Measurements from ENCODE around the gene AGBL1.
"Not testable (repeated sequence)": the region's sequence is repeated elsewhere in the genome, so short reads cannot be mapped to it uniquely, and the experiment has no call there.

Gene AGBL1

DNA sequence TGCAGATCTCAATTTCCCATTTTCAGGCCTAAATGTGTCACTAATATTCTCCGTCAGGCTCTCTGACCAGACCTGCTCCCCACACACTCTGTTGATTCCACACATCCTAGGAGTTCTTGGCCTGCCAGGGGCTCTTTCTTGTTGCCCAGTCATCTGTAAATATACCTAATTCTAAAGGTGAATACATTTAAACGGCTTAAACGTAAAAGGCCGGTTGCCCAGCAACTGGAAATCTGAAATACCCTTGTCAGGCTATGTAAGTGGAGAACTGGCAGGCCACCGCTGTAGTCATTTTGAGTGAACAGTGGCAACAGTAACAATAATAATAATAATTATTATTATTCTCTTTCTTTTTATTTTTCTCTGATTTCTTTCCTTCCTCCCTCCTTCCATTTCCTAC lies 302.7 kb downstream of the AGBL1 start:
- in situ Hi-C loops (cut with MboI; ENCODE audit: low sequenced_read_pairs), result no loop called here

DNA sequence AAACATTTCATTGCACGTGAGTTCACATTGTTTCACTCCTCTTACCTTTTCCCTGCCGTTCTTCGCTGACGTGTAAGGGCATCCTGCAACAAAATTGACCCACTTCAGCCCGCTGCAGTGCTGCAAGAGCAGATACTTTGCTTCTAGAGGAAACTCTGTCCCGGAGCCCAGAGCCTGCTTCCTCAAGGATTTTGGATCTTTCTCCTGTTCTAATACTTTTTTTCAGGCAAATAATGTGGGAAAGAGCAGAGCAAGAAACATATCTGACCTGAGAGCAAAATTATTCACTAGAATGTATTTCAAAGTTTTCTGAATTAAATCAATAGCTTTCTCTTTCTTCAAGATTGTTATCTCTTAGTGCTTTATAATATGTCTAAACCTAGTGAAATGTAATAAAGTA lies 303.9 kb downstream of the AGBL1 start:
- in situ Hi-C loops (cut with MboI; ENCODE audit: low sequenced_read_pairs), result no loop called here

DNA sequence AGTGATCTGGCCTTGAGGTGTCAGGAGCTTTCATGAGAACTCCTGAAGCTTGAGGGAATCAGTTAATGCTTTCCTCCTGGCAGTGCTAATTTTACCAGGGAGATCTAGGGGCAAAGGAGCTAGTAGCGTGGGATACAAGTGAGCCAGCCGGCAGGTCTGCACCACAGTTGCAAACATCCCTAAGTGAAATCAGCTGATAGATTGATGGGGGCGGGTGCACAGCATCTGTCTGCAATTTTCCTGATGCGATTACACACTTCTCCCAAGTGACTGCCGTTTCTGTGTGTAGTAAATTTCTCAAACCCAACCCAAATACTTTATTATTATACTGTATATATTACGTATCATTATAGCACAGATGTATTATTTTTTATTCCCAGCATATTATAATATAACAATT lies 304.5 kb downstream of the AGBL1 start:
- in situ Hi-C loops (cut with MboI; ENCODE audit: low sequenced_read_pairs), result no loop called here

DNA sequence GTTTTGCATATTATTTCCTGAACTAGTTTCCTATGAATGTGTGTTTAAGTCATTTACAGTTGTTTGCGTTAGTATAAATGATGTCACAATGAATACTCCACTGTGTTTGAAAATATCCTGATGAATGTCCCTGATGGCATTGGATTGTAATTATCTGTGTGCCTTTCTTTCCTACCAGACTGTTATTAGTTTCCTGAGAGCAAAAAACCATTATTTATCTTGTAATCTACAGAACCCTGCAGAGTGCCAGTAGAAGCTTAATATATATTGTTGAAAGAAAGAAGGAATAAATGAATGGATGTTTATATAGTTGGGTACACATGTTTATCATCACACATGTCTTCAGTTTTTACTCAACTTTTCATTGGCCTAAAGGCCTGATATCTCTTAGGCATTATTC lies 312.6 kb downstream of the AGBL1 start:
- in situ Hi-C loops (cut with MboI; ENCODE audit: low sequenced_read_pairs), result no loop called here

DNA sequence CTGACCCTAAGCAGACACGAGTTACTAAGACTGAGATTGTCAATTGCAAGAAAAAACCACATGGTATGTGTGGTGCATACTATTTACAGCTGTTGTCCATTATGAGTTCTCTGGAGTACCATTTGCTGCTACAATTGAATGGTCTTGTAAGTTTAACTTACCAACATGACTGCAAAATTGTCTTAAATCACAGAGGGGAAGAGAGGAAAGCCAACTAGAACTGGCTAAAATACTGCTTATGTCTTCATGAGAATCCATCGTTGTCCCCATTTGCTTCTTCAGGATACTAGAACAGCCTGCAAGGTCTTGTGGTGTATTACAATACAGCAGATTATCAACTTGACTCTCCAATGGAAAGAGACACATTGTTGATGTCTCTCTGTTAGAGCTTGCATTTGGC lies 313.2 kb downstream of the AGBL1 start:
- in situ Hi-C loops (cut with MboI; ENCODE audit: low sequenced_read_pairs), result no loop called here

DNA sequence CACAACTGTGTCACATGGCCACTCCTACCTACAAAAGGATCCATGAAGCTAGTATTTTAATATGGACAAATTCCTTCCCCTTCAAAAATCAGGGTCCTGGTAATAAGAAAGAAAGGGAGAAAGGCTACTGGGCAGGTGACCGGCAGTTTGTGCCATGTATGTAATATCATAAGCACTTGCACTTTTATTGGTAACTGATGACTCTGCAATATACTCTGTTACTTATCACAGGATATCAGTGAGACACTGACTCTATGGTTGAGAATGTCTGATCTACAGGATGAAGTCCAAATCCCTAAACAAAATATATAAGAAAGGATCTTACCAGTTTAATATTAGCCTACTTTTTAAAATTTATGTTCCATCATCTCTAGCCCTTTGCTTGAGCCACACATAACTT lies 315.2 kb downstream of the AGBL1 start:
- in situ Hi-C loops (cut with MboI; ENCODE audit: low sequenced_read_pairs), result no loop called here

DNA sequence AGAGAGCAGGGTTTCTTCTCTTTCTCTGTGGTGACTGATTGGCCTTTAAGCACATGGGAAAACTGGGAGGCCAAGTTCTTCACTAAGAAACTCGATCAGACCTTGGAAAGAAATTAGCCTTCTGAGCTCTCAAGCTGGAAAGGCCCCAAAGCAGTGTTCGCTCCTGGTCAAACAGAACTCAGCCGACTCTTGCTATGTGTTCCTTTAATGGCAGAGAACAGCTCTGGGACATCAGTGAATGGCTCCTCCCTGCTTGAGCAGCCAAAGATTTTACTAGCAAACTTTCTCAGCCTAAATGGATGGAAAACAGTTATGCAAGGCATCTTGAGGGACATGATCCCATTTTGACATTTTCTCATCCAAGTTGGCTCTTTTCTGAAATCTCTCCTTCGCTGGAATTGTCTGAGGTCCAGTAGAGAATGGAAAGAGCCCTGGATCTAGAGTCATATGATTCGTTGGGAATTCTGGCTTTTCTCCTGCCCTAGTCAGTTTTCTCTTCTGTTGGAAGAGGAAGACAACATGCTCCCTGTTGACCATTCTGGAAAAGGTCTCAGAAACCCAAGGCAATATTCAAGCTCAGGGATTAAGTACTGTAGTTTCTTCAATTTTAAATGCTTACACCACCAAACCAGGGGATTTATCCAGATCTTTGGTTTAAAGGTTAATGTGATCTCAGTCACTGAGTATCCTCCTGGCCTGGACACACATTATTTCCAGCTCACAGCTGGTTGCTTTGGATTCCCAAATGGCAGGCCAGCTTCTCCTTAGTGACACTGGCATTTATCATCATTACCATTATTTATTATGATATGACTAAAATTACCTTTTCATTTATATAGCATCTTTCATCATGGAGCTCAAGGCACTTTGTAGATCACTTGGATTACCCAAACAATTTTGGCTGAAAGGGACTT lies 319.6 kb downstream of the AGBL1 start:
- in situ Hi-C loops (cut with MboI; ENCODE audit: low sequenced_read_pairs), result no loop called here

DNA sequence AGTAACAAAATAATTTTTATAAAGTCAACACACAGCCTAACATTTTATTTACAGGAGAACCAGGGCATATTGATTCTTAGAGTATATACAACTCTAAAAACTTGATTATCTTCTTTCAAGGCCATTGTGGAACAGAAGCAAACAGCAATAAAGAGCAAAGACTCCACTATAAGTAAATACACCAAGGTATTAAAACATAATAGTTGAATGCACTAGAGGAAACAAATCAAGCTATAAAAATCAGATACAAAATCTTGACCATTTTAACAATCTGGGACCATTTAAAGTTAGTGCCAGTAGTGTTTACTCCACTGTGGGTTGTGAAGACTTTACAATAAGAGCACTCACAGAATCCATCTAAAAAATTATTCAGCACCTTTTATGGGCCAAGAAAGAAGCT lies 323.6 kb downstream of the AGBL1 start:
- in situ Hi-C loops (cut with MboI; ENCODE audit: low sequenced_read_pairs), result no loop called here

DNA sequence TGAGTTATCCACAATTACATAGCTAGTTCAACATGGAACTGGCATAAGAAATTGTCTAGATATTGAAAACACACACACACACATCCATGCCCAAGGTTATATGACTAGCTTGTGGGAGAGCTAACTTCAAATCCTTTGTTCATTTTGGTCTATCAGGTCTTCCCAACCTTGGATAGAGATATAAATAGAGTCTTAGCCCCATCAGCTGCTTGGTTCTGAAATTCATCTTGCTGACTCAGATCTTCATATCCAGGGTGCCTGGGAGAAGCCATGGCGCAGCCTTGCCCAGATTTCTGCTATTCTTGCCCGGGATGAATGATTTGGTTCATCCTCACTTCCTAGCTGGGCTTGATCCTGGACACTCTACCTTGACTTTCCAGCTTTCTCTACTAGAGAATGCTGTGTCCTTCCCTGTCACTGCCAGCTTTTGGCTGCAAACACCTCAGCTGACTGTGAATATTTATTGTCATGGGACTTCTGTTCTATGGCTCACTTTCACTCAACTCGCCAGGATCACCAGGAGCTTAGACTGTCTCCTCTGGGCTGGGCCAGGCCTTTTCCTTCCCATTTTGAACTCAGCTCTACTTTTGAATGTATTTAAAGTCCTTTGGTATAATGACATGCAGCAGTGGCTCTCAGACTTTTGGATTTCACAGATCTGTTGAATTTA lies 324.4 kb downstream of the AGBL1 start:
- in situ Hi-C loops (cut with MboI; ENCODE audit: low sequenced_read_pairs), result no loop called here

DNA sequence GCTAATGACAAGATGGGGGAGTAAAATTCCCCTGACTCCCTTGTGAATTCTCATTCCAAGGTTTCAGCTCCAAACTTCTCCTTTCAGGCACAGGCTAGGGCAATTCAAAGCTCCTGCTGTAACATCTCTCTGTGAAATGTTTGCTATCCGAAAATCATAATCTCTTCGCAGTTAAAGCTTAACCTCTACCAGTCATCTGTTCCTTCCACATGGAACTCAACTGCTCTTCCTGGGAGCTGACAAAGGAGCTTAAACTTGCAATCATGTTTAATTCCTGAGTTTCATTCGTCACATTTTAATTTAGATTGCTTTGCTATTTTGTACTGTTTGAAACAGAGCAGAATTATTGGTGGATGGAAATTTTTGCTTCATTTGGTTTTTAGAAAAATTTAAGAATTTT lies 328.6 kb downstream of the AGBL1 start:
- in situ Hi-C loops (cut with MboI; ENCODE audit: low sequenced_read_pairs), result no loop called here

DNA sequence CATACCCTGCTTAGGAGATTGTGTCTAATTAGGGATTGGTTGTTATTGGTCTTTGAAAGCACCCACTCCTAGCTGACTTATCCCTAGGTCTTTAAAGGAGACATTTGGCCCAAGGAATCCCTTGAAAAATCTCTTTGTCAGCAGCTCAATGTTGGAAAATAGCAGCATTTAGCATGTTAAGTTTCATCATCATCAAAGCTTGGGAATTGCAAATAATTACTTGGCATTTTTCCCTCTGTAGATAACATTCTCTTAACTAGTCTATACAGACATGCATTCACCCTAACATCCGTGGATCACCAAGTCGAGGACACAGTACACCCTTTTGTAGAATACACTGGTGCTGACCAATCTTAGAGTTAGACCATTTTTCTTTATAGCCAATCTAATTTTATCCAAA lies 332.2 kb downstream of the AGBL1 start:
- in situ Hi-C loops (cut with MboI; ENCODE audit: low sequenced_read_pairs), result no loop called here

DNA sequence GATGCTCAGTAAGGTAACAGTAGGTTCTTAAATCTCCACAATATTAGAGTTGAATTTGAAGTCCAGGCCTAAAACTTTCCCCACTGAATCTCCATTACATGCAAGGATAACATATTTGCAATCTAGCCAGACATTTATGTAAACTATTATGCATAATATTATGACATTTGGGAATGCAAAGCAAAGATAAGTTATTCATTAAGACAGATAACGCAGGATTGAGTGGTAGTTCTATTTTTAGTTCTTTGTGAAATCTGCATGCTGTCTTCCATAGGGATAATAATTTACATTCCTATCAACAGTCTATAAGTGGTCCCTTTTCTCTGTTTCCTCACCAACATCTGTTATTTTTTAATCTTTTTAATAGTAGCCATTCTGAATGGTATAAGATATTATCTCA lies 333.5 kb downstream of the AGBL1 start:
- in situ Hi-C loops (cut with MboI; ENCODE audit: low sequenced_read_pairs), result no loop called here

DNA sequence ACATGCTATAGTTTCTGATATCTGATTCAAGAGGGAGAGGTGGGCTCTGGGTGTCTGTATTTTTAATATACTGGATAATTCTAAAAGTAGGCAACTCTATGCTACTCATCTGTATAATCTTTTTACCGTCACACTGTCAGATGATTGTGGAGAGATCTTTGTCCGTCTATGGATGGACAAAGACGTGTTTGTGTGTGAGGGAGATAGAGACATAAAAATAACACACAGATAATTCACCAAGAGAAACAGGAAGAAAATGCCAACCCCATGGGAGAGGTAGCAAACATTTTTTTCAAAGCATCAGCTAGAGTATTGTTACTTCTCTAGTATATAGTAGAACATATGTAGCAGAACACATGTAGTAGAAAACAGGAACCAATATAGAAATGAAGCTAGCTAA lies 346.1 kb downstream of the AGBL1 start:
- in situ Hi-C loops (cut with MboI; ENCODE audit: low sequenced_read_pairs), result no loop called here

DNA sequence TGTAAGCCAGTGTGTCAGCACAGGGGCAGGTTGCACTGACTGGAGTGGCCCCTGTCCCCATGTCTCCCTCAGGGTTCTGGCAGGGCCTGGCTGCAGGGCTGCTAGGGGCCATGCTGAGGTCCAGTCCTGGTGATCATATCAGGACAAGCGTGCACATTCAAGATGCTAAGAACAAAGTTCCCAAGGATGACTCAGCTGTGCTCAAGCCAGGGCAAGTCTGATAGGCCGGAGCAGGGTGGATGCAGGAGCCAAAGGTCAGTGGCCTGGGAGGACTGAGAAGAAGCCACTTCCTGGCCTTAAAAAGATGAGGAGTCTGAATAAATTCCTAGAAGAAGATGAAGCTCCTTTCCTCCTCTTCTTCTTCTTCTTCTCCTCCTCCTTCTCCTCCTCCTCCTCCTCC lies 353.2 kb downstream of the AGBL1 start:
- in situ Hi-C loops (cut with MboI; ENCODE audit: low sequenced_read_pairs), result no loop called here

DNA sequence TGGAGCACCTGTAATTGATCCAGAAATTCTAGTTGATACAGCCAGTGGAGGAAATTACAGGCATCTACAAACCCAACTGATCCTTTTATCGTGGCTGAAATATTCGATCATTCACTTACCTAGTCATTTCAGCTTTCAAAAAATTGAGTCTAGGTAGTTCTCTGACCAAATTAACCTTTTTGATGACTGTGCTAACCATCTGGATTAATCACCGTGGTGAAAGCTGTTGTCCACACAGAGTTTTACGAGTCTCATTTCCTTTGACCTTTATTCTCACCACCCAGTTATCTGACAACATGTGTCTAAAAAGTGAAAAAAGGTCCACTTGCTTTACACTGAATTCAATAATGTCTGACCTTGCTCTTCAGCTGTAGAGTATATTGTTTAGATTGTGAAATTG lies 354.3 kb downstream of the AGBL1 start:
- in situ Hi-C loops (cut with MboI; ENCODE audit: low sequenced_read_pairs), result no loop called here

DNA sequence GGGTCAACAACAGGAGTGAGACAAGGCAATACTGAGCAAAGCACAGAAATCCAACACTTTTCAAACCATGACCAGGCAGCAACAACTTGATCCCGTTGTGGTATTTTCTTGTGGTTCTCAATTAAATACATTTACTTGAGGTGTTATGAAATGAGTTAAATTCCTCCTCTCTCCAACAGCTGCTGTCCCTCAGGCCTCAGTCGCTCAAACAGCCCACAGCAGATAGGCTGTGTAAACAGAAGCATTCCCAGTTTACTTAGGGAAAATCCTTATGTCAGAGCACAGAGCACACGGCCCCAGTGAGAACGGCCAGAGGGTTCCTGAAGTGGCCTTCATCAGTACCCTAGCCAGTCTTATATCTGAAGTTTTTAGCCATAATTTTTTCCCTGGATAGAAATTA lies 359.9 kb downstream of the AGBL1 start:
- in situ Hi-C loops (cut with MboI; ENCODE audit: low sequenced_read_pairs), result no loop called here

DNA sequence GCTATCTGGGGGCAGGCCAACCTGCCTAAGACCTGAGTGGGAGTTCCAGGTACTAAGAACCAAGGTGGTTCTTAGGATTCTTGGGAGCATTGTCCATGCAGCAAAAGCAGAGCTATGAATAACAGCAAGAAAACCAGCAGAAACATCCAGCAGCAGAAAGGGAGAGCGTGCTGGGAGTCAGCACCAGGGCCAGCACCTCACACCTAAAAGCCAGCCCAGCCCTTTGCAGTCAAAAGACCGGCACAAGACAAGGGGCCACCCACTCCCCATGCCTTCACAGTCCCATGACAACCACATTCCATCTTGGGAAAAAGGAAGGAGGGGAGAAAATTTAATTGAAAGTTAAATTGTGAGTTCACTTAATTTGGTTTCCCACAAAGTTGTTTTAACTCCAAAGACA lies 364.9 kb downstream of the AGBL1 start:
- in situ Hi-C loops (cut with MboI; ENCODE audit: low sequenced_read_pairs), result no loop called here

DNA sequence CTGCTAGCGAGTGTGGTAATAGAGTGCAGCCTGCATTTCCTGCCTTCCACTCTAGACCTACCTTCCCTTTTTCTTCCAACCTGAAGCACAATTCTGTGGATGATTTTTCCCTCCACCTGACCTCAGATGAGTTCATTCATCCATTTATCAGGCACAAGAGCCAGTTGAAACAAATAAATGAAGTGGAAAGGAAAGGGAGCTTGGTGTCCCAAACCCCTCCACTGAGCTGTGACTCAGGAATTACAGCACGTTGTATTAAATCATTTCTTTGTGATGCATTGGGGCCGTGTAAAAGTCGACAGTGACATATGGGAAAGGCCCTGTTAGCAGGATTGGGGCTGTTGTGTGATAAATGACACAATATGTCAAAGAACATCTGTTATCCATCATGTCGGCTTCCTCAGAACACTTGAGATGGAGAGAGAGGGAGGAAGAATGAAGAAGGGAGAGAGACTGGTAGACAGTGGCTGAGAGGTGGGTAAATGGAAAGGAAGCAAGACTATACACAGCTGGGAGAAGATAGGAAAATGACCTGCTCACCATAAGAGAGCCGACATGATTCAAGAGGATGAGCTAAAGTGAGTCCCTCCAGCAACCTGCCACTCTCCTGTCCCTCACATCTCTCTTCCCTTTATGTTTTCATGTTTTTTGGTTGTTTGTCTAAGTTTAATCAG lies 366.0 kb downstream of the AGBL1 start:
- in situ Hi-C loops (cut with MboI; ENCODE audit: low sequenced_read_pairs), result no loop called here

DNA sequence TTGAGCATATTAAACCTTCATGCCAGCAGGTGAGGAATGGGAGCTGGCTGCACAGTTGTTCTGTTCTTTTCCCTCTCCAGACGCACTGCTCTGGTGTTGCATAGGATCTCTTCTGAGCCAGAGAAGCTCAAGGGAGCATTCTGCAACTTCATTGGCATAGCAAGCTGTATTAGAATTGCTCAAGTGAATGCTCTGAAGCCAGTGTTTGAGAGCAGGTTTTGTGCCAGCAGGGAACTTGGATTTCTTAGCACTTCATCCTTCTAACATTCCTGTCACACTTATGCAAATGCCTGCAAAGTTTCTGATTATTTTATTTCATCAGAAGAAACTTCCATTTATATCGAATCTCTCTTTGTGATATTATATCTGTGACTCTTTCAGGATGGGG lies 366.6 kb downstream of the AGBL1 start:
- in situ Hi-C loops (cut with MboI; ENCODE audit: low sequenced_read_pairs), result no loop called here

DNA sequence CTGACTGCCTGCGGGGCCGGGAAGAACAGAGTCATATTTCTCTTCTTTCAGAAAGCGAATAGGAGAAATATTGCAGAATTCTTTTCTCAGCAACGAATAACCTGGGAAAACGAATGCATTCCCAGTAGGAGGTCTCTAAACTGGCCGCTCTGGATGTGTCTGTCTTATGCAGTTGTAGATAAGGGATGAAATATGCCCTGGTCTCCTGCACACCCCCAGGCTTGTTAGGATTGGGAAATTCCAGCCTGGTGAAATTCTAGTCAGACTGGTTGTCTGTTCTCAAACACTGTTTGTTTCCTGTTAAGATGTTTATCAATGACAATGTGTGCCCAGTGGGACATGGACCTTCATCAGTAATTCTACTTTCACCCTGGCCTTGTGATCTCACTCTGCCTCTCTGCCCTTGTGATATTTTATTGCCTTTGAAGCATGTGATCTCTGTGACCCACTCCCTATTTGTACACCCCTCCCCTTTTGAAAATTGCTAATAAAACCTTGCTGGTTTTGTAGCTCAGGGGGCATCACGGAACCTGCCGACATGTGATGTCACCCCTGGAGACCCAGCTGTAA lies 385.9 kb downstream of the AGBL1 start:
- in situ Hi-C loops (cut with MboI; ENCODE audit: low sequenced_read_pairs), result not testable (repeated sequence)

DNA sequence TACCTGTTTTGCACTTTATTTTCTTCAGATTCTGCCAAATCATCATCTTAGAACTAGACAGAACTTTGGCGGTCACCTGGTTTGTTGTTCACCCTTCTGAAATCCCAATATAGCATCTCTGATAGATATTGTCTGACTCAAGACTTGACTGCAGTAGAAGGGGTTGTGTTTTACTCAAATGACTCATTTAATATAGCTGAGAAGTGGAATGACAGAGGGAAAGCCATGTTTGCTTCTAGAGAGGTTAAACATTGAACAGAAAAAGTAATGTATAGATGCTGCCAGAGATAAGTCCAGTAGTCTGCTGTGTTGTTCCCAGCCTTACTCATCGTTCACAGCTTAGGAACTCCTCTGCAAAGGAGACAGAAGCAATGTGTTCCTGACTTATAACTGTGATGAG lies 402.0 kb downstream of the AGBL1 start:
- in situ Hi-C loops (cut with MboI; ENCODE audit: low sequenced_read_pairs), result no loop called here

DNA sequence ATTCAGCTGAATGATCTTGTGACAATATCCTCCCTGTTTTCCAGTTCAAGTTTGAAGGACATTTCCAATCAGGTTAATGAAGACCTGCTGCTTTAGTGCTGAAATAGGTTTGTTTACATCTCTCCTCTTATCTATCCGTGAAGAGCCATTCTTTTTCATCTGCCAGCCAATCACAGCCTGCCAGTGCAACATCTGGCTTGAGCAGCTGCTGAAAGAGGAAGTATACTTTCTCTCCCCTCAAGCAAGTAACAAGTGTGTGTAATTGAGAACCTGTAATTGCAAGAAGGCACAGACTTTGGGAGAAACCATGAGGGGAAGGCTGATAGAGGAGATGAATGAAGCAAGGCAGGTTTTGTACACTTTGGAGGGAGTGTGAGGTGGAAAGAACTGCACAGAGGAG lies 404.3 kb downstream of the AGBL1 start:
- in situ Hi-C loops (cut with MboI; ENCODE audit: low sequenced_read_pairs), result no loop called here
